H1 (cell line): Measurements from ENCODE around the gene ACSL6. TPM values are rescaled to one million over a fixed set of nuclear protein-coding genes. Genes with fewer than 3 reads are reported as not detected.

Experiments used
- CTCF ChIA-PET: fragments of 300-600 bp; sonication (Branson Sonifier 250); formaldehyde crosslinking; loops from one replicate; lab custom pipeline; 2021; ENCODE audit not compliant: partially characterized antibody; lab: Charles Lee
- POLR2A ChIA-PET: fragments of 300-600 bp; sonication (Branson Sonifier 250); formaldehyde crosslinking; loops from one replicate; lab custom pipeline; 2021; ENCODE audit warnings: inconsistent platforms; ENCODE audit not compliant: partially characterized antibody; lab: Charles Lee
- DNase-seq, 2 experiments: peaks; one replicate each; pipeline versions ENCODE4 v3.0.0 to v3.0.0-alpha.2; 2010 to 2022; ENCODE audit warnings: low spot score in 2 of 2, low read depth in 1 of 2, mixed read lengths in 1 of 2
- FAIRE-seq: peaks from 2 replicates; lab custom pipeline; 2011; peaks lifted over from hg19 to GRCh38; lab: Jason Lieb, UNC
- H2AFZ ChIP-seq: 2 replicates; pipeline ENCODE4 v1.8.1; 2012; ENCODE audit warnings: low read length, inconsistent platforms
- H2AK5ac ChIP-seq: 2 replicates; pipeline ENCODE4 v1.6.1; 2013; ENCODE audit warnings: low read depth, low read length
- H2BK120ac ChIP-seq: replicated peaks from 2 replicates; pipeline ENCODE3; 2013; ENCODE audit warnings: low read depth, low read length, inconsistent platforms
- H2BK12ac ChIP-seq: 2 replicates; pipeline ENCODE4 v1.6.1; 2013; ENCODE audit warnings: low read depth, low read length
- H2BK15ac ChIP-seq: 2 replicates; pipeline ENCODE4 v1.6.1; 2013; ENCODE audit warnings: low read length
- H2BK20ac ChIP-seq: 2 replicates; pipeline ENCODE4 v1.6.1; 2013; ENCODE audit warnings: low read length
- H2BK5ac ChIP-seq: 2 replicates; pipeline ENCODE4 v1.6.1; 2013; ENCODE audit warnings: low read depth, low read length
- H3K14ac ChIP-seq: 2 replicates; pipeline ENCODE4 v1.6.1; 2013; ENCODE audit warnings: inconsistent platforms; ENCODE audit not compliant: insufficient read length
- H3K18ac ChIP-seq: 2 replicates; pipeline ENCODE4 v1.6.1; 2013; ENCODE audit warnings: low read length; ENCODE audit errors: extremely low read depth
- H3K23ac ChIP-seq: 2 replicates; pipeline ENCODE4 v1.6.1; 2013; ENCODE audit warnings: inconsistent platforms; ENCODE audit not compliant: insufficient read length
- H3K23me2 ChIP-seq: 2 replicates; pipeline ENCODE4 v1.6.1; 2013; ENCODE audit warnings: low read depth, low read length
- H3K27ac ChIP-seq: 2 replicates; pipeline ENCODE4 v1.6.1; 2011; ENCODE audit warnings: low read depth, low read length, inconsistent platforms
- H3K27me3 ChIP-seq, 4 experiments: replicated peaks in 1 of 4; 1 replicate in 1 of 4; 2 replicates in 3 of 4; pipeline versions ENCODE4 v1.6.1 to v1.8.1; 2011 to 2013; ENCODE audit warnings: low read length in 3 of 4, mild to moderate bottlenecking in 3 of 4, inconsistent platforms in 2 of 4, mixed read lengths in 2 of 4, moderate library complexity in 1 of 4; ENCODE audit not compliant: control insufficient read depth in 3 of 4, insufficient read depth in 3 of 4; ENCODE audit errors: extremely low read depth in 1 of 4
- H3K36me3 ChIP-seq, 4 experiments: 2 replicates each; pipeline versions ENCODE4 v1.6.1 to v1.8.1; 2011 to 2013; ENCODE audit warnings: mild to moderate bottlenecking in 4 of 4, low read length in 3 of 4, moderate library complexity in 2 of 4, control low read depth in 1 of 4, inconsistent platforms in 1 of 4; ENCODE audit not compliant: insufficient read depth in 4 of 4, control insufficient read depth in 2 of 4
- H3K4ac ChIP-seq: replicated peaks from 2 replicates; pipeline ENCODE3; 2013; ENCODE audit warnings: low read length, low read depth, mixed read lengths, inconsistent platforms; ENCODE audit not compliant: insufficient read length
- H3K4me1 ChIP-seq, 4 experiments: replicated peaks in 1 of 4; 1 replicate in 1 of 4; 2 replicates in 3 of 4; pipeline versions ENCODE4 v1.6.1 to v1.8.1; 2011 to 2013; ENCODE audit warnings: low read length in 3 of 4, inconsistent platforms in 2 of 4, mixed read lengths in 1 of 4; ENCODE audit not compliant: insufficient read depth in 4 of 4, control insufficient read depth in 3 of 4
- H3K4me2 ChIP-seq, 2 experiments: 2 replicates each; pipeline versions ENCODE4 v1.6.1 to v1.8.1; 2011 to 2013; ENCODE audit warnings: low read depth in 2 of 2, low read length in 2 of 2, control low read depth in 1 of 2, inconsistent platforms in 1 of 2, mild to moderate bottlenecking in 1 of 2; ENCODE audit not compliant: insufficient read depth in 1 of 2
- H3K4me3 ChIP-seq, 4 experiments: fragments of 200-600, 300-600 bp in 1 of 4; sonication (generic), shearing (Covaris generic), sonication (Bioruptor Twin) in 1 of 4; 2 replicates each; pipeline versions ENCODE4 v1.5.1 to v1.8.1; 2011 to 2016; ENCODE audit warnings: low read length in 4 of 4, low read depth in 3 of 4, control low read depth in 2 of 4, inconsistent platforms in 2 of 4, mild to moderate bottlenecking in 2 of 4, mixed read lengths in 1 of 4, moderate library complexity in 1 of 4; ENCODE audit not compliant: insufficient read depth in 2 of 4; ENCODE audit errors: extremely low read depth in 1 of 4
- H3K56ac ChIP-seq: replicated peaks from 2 replicates; pipeline ENCODE3; 2013; ENCODE audit warnings: low read depth, mild to moderate bottlenecking, mixed read lengths, low read length, inconsistent platforms; ENCODE audit not compliant: insufficient read length
- H3K79me1 ChIP-seq: 2 replicates; pipeline ENCODE4 v1.6.1; 2013; ENCODE audit warnings: low read depth, low read length, control low read depth
- H3K79me2 ChIP-seq, 2 experiments: 2 replicates each; pipeline versions ENCODE4 v1.6.1 to v1.8.1; 2012 to 2013; ENCODE audit warnings: low read length in 2 of 2, mild to moderate bottlenecking in 2 of 2, inconsistent platforms in 1 of 2; ENCODE audit not compliant: insufficient read depth in 2 of 2, control insufficient read depth in 1 of 2
- H3K9ac ChIP-seq, 4 experiments: replicated peaks in 1 of 4; 1 replicate in 1 of 4; 2 replicates in 3 of 4; pipeline versions ENCODE4 v1.6.1 to v1.8.1; 2011 to 2013; ENCODE audit warnings: low read depth in 3 of 4, low read length in 3 of 4, control low read depth in 2 of 4, mild to moderate bottlenecking in 2 of 4, moderate library complexity in 2 of 4, inconsistent platforms in 1 of 4; ENCODE audit errors: extremely low read depth in 1 of 4
- H3K9me3 ChIP-seq, 2 experiments: 2 replicates each; pipeline versions ENCODE4 v1.6.1 to v1.8.1; 2012 to 2013; ENCODE audit warnings: mild to moderate bottlenecking in 2 of 2, moderate library complexity in 2 of 2, control low read depth in 1 of 2, inconsistent platforms in 1 of 2, low read depth in 1 of 2, low read length in 1 of 2, mixed read lengths in 1 of 2; ENCODE audit not compliant: insufficient read depth in 2 of 2
- H4K20me1 ChIP-seq, 2 experiments: replicated peaks in 1 of 2; 2 replicates each; pipeline versions ENCODE3 to v1.8.1; 2011 to 2013; ENCODE audit warnings: inconsistent platforms in 2 of 2, low read length in 2 of 2, mild to moderate bottlenecking in 1 of 2; ENCODE audit not compliant: insufficient read depth in 2 of 2, control insufficient read depth in 1 of 2
- H4K5ac ChIP-seq: 2 replicates; pipeline ENCODE4 v1.6.1; 2013; ENCODE audit warnings: low read length, low read depth, mixed read lengths, inconsistent platforms; ENCODE audit not compliant: insufficient read length
- H4K8ac ChIP-seq: 2 replicates; pipeline ENCODE4 v1.8.0; 2013; ENCODE audit warnings: mild to moderate bottlenecking, moderate library complexity, low read length, inconsistent platforms; ENCODE audit not compliant: insufficient read depth; ENCODE audit errors: extremely low read depth
- H4K91ac ChIP-seq: replicated peaks from 2 replicates; pipeline ENCODE3; 2013; ENCODE audit warnings: low read length, mixed read lengths, inconsistent platforms; ENCODE audit not compliant: insufficient read length
- EGR1 ChIP-seq: IDR thresholded peaks from 2 replicates; pipeline ENCODE4 v1.6.1; 2011; ENCODE audit warnings: low read depth, low read length, borderline replicate concordance
- SAP30 ChIP-seq: fragments of 300-600 bp; sonication (generic); IDR thresholded peaks from 2 replicates; pipeline ENCODE4 v1.7.1; 2012; ENCODE audit warnings: low read length, moderate library complexity, mild to moderate bottlenecking, inconsistent platforms; ENCODE audit not compliant: insufficient read depth, insufficient replicate concordance
- SIN3A ChIP-seq, 2 experiments: IDR thresholded peaks in 1 of 2; conservative IDR thresholded peaks in 1 of 2; 2 replicates each; pipeline ENCODE4 v1.6.1; 2011 to 2012; ENCODE audit warnings: low read length in 2 of 2, improper control_type of control experiment in 1 of 2, low read depth in 1 of 2, mild to moderate bottlenecking in 1 of 2
- WGBS, 2 experiments: shearing (Covaris generic) in 1 of 2; methylation state at CpG; one replicate each; pipeline versions ENCODE4 v1.1.6 to v1.1.7; 2013 to 2015; ENCODE audit warnings: low lambda C conversion rate in 2 of 2, mixed read lengths in 2 of 2, inconsistent platforms in 1 of 2, low coverage in 1 of 2, missing lambda C conversion rate in 1 of 2; ENCODE audit not compliant: insufficient replicate concordance in 2 of 2, insufficient coverage in 1 of 2, insufficient read length in 1 of 2; ENCODE audit errors: extremely low coverage in 1 of 2, missing lambda C conversion rate in 1 of 2; 5-methylcytosine and 5-hydroxymethylcytosine counted together
- polyA plus RNA-seq, 7 experiments: library from polyadenylated mRNA; depleted of rRNA in 3 of 7; stranded (reverse) in 5 of 7; unstranded in 2 of 7; fragments of >200 nt in 5 of 7; fragments of 200-250 nt in 2 of 7; gene quantifications; 1 replicate in 5 of 7; 2 replicates in 1 of 7; 4 replicates in 1 of 7; pipeline versions ENCODE4 v1.2.1 to v1.2.3, GENCODE V29; 2011 to 2013; ENCODE audit warnings: missing spikeins in 2 of 7, mixed read lengths in 2 of 7
- total RNA-seq: library from RNA; stranded (reverse); fragmentation: NEBNext Ultra II Directional; extraction: Animal tissue kit (Norgen Biotek cat#: 25700); gene quantifications from 2 replicates; pipeline ENCODE4 v1.2.1, GENCODE V29; 2021

The ACSL6 gene
- total and polyA plus RNA-seq, 2 of the 8 experiments (the other 6 are each of a cell fraction or from before 2014, with no cell fraction given), result 2.3 to 2.4 TPM

- ChIA-PET POLR2A (no interaction called here), CTCF (interaction anchor here (1.5 kb wide), 1 partner anchor 42 kb away, joined by 4 read pairs; no protein-coding TSS in a partner anchor)
- H3K23me2 ChIP-seq, result peaks cover 2% of the 10 kb centered on the region; the same call in 1 of the 2 replicates
- no peaks in the 10 kb centered on the region for H3K36me3 ChIP-seq
- no peak overlapping the region for H3K18ac ChIP-seq
- no peaks in the 10 kb centered on the region for H3K79me2 ChIP-seq
- no peak overlapping the region for H4K8ac ChIP-seq
- no peak overlapping the region for H3K9ac ChIP-seq
- H2BK12ac ChIP-seq, result no peak overlapping the region
- 83% methylated on average over 6 of the region's 6 CpGs; no CpG with 5 or more reads in 1 of the 2 experiments for WGBS, 2 experiments
- DNase-seq, result peak in 1 of 2 experiments; percentile 29
- H2AFZ ChIP-seq, result no peak overlapping the region
- no peak overlapping the region for H2BK5ac ChIP-seq
- H3K14ac ChIP-seq, result no peak overlapping the region
- H3K27me3 ChIP-seq, result no peaks in the 10 kb centered on the region
- H2AK5ac ChIP-seq, result no peak overlapping the region
- FAIRE-seq, result no peak
- no peak overlapping the region for H3K23ac ChIP-seq
- H3K4me2 ChIP-seq, result no peak overlapping the region
- no peak overlapping the region for H4K91ac ChIP-seq
- no peak overlapping the region for H3K56ac ChIP-seq
- no peaks in the 10 kb centered on the region for H4K20me1 ChIP-seq
- H3K4ac ChIP-seq, result no peak overlapping the region
- no peak overlapping the region for H2BK120ac ChIP-seq
- H3K4me1 ChIP-seq, result no peaks in the 10 kb centered on the region
- no peaks in the 10 kb centered on the region for H3K9me3 ChIP-seq
- no peak overlapping the region for H2BK15ac ChIP-seq
- no peaks in the 10 kb centered on the region for H3K79me1 ChIP-seq
- H3K4me3 ChIP-seq, result no peak overlapping the region
- H2BK20ac ChIP-seq, result no peak overlapping the region
- no peak overlapping the region for H3K27ac ChIP-seq
- H4K5ac ChIP-seq, result no peak overlapping the region
- TF ChIP-seq SAP30, result no peak
- TF ChIP-seq SIN3A (conservative IDR thresholded peaks at IDR 0.05 in 1 of 2, IDR thresholded peaks at IDR 0.05 in 1 of 2; ENCODE audit: low read depth in 1 of 2, low read length in 2 of 2), result no peak
- TF ChIP-seq EGR1, result no peak
Measured at GRCh38 chr5:132020568-132021339, 9.3 kb upstream of the ACSL6 start.
